H1 (cell line): ENCODE data around the gene PTRH1. TPM values are rescaled to one million over a fixed set of nuclear protein-coding genes. Genes with fewer than 3 reads are reported as not detected.

ENCODE experiments used
- CTCF ChIA-PET: fragments of 300-600 bp; sonication (Branson Sonifier 250); formaldehyde crosslinking; loops from one replicate; lab custom pipeline; 2021; ENCODE audit not compliant: partially characterized antibody; lab: Charles Lee
- POLR2A ChIA-PET: fragments of 300-600 bp; sonication (Branson Sonifier 250); formaldehyde crosslinking; loops from one replicate; lab custom pipeline; 2021; ENCODE audit warnings: inconsistent platforms; ENCODE audit not compliant: partially characterized antibody; lab: Charles Lee
- DNase-seq, 2 experiments: peaks; one replicate each; pipeline versions ENCODE4 v3.0.0 to v3.0.0-alpha.2; 2010 to 2022; ENCODE audit warnings: low spot score in 2 of 2, low read depth in 1 of 2, mixed read lengths in 1 of 2
- FAIRE-seq: peaks from 2 replicates; lab custom pipeline; 2011; peaks lifted over from hg19 to GRCh38; lab: Jason Lieb, UNC
- H2AFZ ChIP-seq: 2 replicates; pipeline ENCODE4 v1.8.1; 2012; ENCODE audit warnings: low read length, inconsistent platforms
- H2AK5ac ChIP-seq: 2 replicates; pipeline ENCODE4 v1.6.1; 2013; ENCODE audit warnings: low read depth, low read length
- H2BK120ac ChIP-seq: replicated peaks from 2 replicates; pipeline ENCODE3; 2013; ENCODE audit warnings: low read depth, low read length, inconsistent platforms
- H2BK12ac ChIP-seq: 2 replicates; pipeline ENCODE4 v1.6.1; 2013; ENCODE audit warnings: low read depth, low read length
- H2BK15ac ChIP-seq: 2 replicates; pipeline ENCODE4 v1.6.1; 2013; ENCODE audit warnings: low read length
- H2BK20ac ChIP-seq: 2 replicates; pipeline ENCODE4 v1.6.1; 2013; ENCODE audit warnings: low read length
- H2BK5ac ChIP-seq: 2 replicates; pipeline ENCODE4 v1.6.1; 2013; ENCODE audit warnings: low read depth, low read length
- H3K14ac ChIP-seq: 2 replicates; pipeline ENCODE4 v1.6.1; 2013; ENCODE audit warnings: inconsistent platforms; ENCODE audit not compliant: insufficient read length
- H3K18ac ChIP-seq: 2 replicates; pipeline ENCODE4 v1.6.1; 2013; ENCODE audit warnings: low read length; ENCODE audit errors: extremely low read depth
- H3K23ac ChIP-seq: 2 replicates; pipeline ENCODE4 v1.6.1; 2013; ENCODE audit warnings: inconsistent platforms; ENCODE audit not compliant: insufficient read length
- H3K23me2 ChIP-seq: 2 replicates; pipeline ENCODE4 v1.6.1; 2013; ENCODE audit warnings: low read depth, low read length
- H3K27ac ChIP-seq: 2 replicates; pipeline ENCODE4 v1.6.1; 2011; ENCODE audit warnings: low read depth, low read length, inconsistent platforms
- H3K27me3 ChIP-seq, 4 experiments: replicated peaks in 1 of 4; 1 replicate in 1 of 4; 2 replicates in 3 of 4; pipeline versions ENCODE4 v1.6.1 to v1.8.1; 2011 to 2013; ENCODE audit warnings: low read length in 3 of 4, mild to moderate bottlenecking in 3 of 4, inconsistent platforms in 2 of 4, mixed read lengths in 2 of 4, moderate library complexity in 1 of 4; ENCODE audit not compliant: control insufficient read depth in 3 of 4, insufficient read depth in 3 of 4; ENCODE audit errors: extremely low read depth in 1 of 4
- H3K36me3 ChIP-seq, 4 experiments: 2 replicates each; pipeline versions ENCODE4 v1.6.1 to v1.8.1; 2011 to 2013; ENCODE audit warnings: mild to moderate bottlenecking in 4 of 4, low read length in 3 of 4, moderate library complexity in 2 of 4, control low read depth in 1 of 4, inconsistent platforms in 1 of 4; ENCODE audit not compliant: insufficient read depth in 4 of 4, control insufficient read depth in 2 of 4
- H3K4ac ChIP-seq: replicated peaks from 2 replicates; pipeline ENCODE3; 2013; ENCODE audit warnings: low read length, low read depth, mixed read lengths, inconsistent platforms; ENCODE audit not compliant: insufficient read length
- H3K4me1 ChIP-seq, 4 experiments: replicated peaks in 1 of 4; 1 replicate in 1 of 4; 2 replicates in 3 of 4; pipeline versions ENCODE4 v1.6.1 to v1.8.1; 2011 to 2013; ENCODE audit warnings: low read length in 3 of 4, inconsistent platforms in 2 of 4, mixed read lengths in 1 of 4; ENCODE audit not compliant: insufficient read depth in 4 of 4, control insufficient read depth in 3 of 4
- H3K4me2 ChIP-seq, 2 experiments: 2 replicates each; pipeline versions ENCODE4 v1.6.1 to v1.8.1; 2011 to 2013; ENCODE audit warnings: low read depth in 2 of 2, low read length in 2 of 2, control low read depth in 1 of 2, inconsistent platforms in 1 of 2, mild to moderate bottlenecking in 1 of 2; ENCODE audit not compliant: insufficient read depth in 1 of 2
- H3K4me3 ChIP-seq, 4 experiments: fragments of 200-600, 300-600 bp in 1 of 4; sonication (generic), shearing (Covaris generic), sonication (Bioruptor Twin) in 1 of 4; 2 replicates each; pipeline versions ENCODE4 v1.5.1 to v1.8.1; 2011 to 2016; ENCODE audit warnings: low read length in 4 of 4, low read depth in 3 of 4, control low read depth in 2 of 4, inconsistent platforms in 2 of 4, mild to moderate bottlenecking in 2 of 4, mixed read lengths in 1 of 4, moderate library complexity in 1 of 4; ENCODE audit not compliant: insufficient read depth in 2 of 4; ENCODE audit errors: extremely low read depth in 1 of 4
- H3K56ac ChIP-seq: replicated peaks from 2 replicates; pipeline ENCODE3; 2013; ENCODE audit warnings: low read depth, mild to moderate bottlenecking, mixed read lengths, low read length, inconsistent platforms; ENCODE audit not compliant: insufficient read length
- H3K79me1 ChIP-seq: 2 replicates; pipeline ENCODE4 v1.6.1; 2013; ENCODE audit warnings: low read depth, low read length, control low read depth
- H3K79me2 ChIP-seq, 2 experiments: 2 replicates each; pipeline versions ENCODE4 v1.6.1 to v1.8.1; 2012 to 2013; ENCODE audit warnings: low read length in 2 of 2, mild to moderate bottlenecking in 2 of 2, inconsistent platforms in 1 of 2; ENCODE audit not compliant: insufficient read depth in 2 of 2, control insufficient read depth in 1 of 2
- H3K9ac ChIP-seq, 4 experiments: replicated peaks in 1 of 4; 1 replicate in 1 of 4; 2 replicates in 3 of 4; pipeline versions ENCODE4 v1.6.1 to v1.8.1; 2011 to 2013; ENCODE audit warnings: low read depth in 3 of 4, low read length in 3 of 4, control low read depth in 2 of 4, mild to moderate bottlenecking in 2 of 4, moderate library complexity in 2 of 4, inconsistent platforms in 1 of 4; ENCODE audit errors: extremely low read depth in 1 of 4
- H3K9me3 ChIP-seq, 2 experiments: 2 replicates each; pipeline versions ENCODE4 v1.6.1 to v1.8.1; 2012 to 2013; ENCODE audit warnings: mild to moderate bottlenecking in 2 of 2, moderate library complexity in 2 of 2, control low read depth in 1 of 2, inconsistent platforms in 1 of 2, low read depth in 1 of 2, low read length in 1 of 2, mixed read lengths in 1 of 2; ENCODE audit not compliant: insufficient read depth in 2 of 2
- H4K20me1 ChIP-seq, 2 experiments: replicated peaks in 1 of 2; 2 replicates each; pipeline versions ENCODE3 to v1.8.1; 2011 to 2013; ENCODE audit warnings: inconsistent platforms in 2 of 2, low read length in 2 of 2, mild to moderate bottlenecking in 1 of 2; ENCODE audit not compliant: insufficient read depth in 2 of 2, control insufficient read depth in 1 of 2
- H4K5ac ChIP-seq: 2 replicates; pipeline ENCODE4 v1.6.1; 2013; ENCODE audit warnings: low read length, low read depth, mixed read lengths, inconsistent platforms; ENCODE audit not compliant: insufficient read length
- H4K8ac ChIP-seq: 2 replicates; pipeline ENCODE4 v1.8.0; 2013; ENCODE audit warnings: mild to moderate bottlenecking, moderate library complexity, low read length, inconsistent platforms; ENCODE audit not compliant: insufficient read depth; ENCODE audit errors: extremely low read depth
- H4K91ac ChIP-seq: replicated peaks from 2 replicates; pipeline ENCODE3; 2013; ENCODE audit warnings: low read length, mixed read lengths, inconsistent platforms; ENCODE audit not compliant: insufficient read length
- WGBS, 2 experiments: shearing (Covaris generic) in 1 of 2; methylation state at CpG; one replicate each; pipeline versions ENCODE4 v1.1.6 to v1.1.7; 2013 to 2015; ENCODE audit warnings: low lambda C conversion rate in 2 of 2, mixed read lengths in 2 of 2, inconsistent platforms in 1 of 2, low coverage in 1 of 2, missing lambda C conversion rate in 1 of 2; ENCODE audit not compliant: insufficient replicate concordance in 2 of 2, insufficient coverage in 1 of 2, insufficient read length in 1 of 2; ENCODE audit errors: extremely low coverage in 1 of 2, missing lambda C conversion rate in 1 of 2; 5-methylcytosine and 5-hydroxymethylcytosine counted together
- polyA plus RNA-seq, 7 experiments: library from polyadenylated mRNA; depleted of rRNA in 3 of 7; stranded (reverse) in 5 of 7; unstranded in 2 of 7; fragments of >200 nt in 5 of 7; fragments of 200-250 nt in 2 of 7; gene quantifications; 1 replicate in 5 of 7; 2 replicates in 1 of 7; 4 replicates in 1 of 7; pipeline versions ENCODE4 v1.2.1 to v1.2.3, GENCODE V29; 2011 to 2013; ENCODE audit warnings: missing spikeins in 2 of 7, mixed read lengths in 2 of 7
- total RNA-seq: library from RNA; stranded (reverse); fragmentation: NEBNext Ultra II Directional; extraction: Animal tissue kit (Norgen Biotek cat#: 25700); gene quantifications from 2 replicates; pipeline ENCODE4 v1.2.1, GENCODE V29; 2021

Gene PTRH1
- total and polyA plus RNA-seq, 2 of the 8 experiments (the other 6 are each of a cell fraction or from before 2014, with no cell fraction given): 11.1 to 19.8 TPM

DNA sequence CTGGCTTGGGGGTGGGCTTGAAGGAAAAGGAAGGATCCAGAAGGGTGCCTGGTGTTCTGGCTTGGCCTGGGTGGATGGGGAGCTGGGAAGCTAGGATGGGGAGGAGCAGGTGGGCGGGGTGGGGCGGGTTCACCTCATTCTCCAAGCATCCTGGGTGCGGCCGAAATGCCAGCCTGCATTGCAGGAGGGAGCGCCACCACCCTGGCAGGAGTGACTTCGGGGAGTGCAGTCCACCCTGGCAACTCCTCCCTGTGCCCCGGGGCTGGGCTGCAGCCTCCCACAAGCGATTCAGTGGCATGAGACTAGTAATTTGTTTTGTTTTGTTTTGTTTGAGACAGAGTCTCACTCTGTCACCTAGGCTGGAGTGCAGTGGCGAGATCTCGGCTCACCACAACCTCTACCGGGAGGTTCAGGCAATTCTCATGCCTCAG lies 5.9 kb upstream of the PTRH1 start:
- Histone ChIP-seq H4K91ac (no peak overlapping the region), H3K56ac (no peak overlapping the region), H2BK12ac (peak overlapping the region; percentile 55; the same call in 1 of the 2 replicates), H2BK20ac (0 out of 2 replicates have a peak overlapping the region, but pooled peaks have one; percentile 10), H2AFZ (no peak overlapping the region), H2BK120ac (no peak overlapping the region), H2BK5ac (no peak overlapping the region), H3K79me1 (no peaks in the 10 kb centered on the region), H3K14ac (no peak overlapping the region), H2AK5ac (no peak overlapping the region), H3K27me3 (no peaks in the 10 kb centered on the region), H4K8ac (no peak overlapping the region), H3K23me2 (no peaks in the 10 kb centered on the region), H2BK15ac (peak overlapping the region; percentile 4; the same call in 1 of the 2 replicates), H3K36me3 (no peaks in the 10 kb centered on the region), H4K5ac (no peak overlapping the region), H3K9ac (no peak overlapping the region), H4K20me1 (no peaks in the 10 kb centered on the region), H3K23ac (no peak overlapping the region), H3K79me2 (no peaks in the 10 kb centered on the region), H3K9me3 (no peaks in the 10 kb centered on the region), H3K4ac (no peak overlapping the region), H3K4me1 (peaks cover 0 to 18% (median 13%) of the 10 kb centered on the region in 4 experiments; a peak in 5 of 7 replicates), H3K27ac (no peak overlapping the region), H3K18ac (no peak overlapping the region), H3K4me3 (no peak overlapping the region), H3K4me2 (no peak overlapping the region)
- 86% methylated on average over 5 of the region's 11 CpGs; no CpG with 5 or more reads in 1 of the 2 experiments for WGBS, 2 experiments
- CTCF ChIA-PET: interaction anchor here (1.0 to 1.4 kb wide), 7 partner anchors 8 to 81 kb away, joined by 3 to 7 read pairs (median 4); partner anchors contain the start of gene CDK9
- POLR2A ChIA-PET: interaction anchor here (1.1 to 1.6 kb wide), 3 partner anchors 10 to 148 kb away, joined by 3 to 7 read pairs (median 3); partner anchors contain the start of gene CDK9
- no peak for DNase-seq
- no peak for FAIRE-seq
